ENCODE results near the gene ARL4C. TPM values are rescaled to one million over a fixed set of nuclear protein-coding genes. Genes with fewer than 3 reads are reported as not detected.

ARL4C gene
- total and polyA plus RNA-seq, 2 experiments from 2014 or later, result 5.8 to 9.9 TPM

DNA sequence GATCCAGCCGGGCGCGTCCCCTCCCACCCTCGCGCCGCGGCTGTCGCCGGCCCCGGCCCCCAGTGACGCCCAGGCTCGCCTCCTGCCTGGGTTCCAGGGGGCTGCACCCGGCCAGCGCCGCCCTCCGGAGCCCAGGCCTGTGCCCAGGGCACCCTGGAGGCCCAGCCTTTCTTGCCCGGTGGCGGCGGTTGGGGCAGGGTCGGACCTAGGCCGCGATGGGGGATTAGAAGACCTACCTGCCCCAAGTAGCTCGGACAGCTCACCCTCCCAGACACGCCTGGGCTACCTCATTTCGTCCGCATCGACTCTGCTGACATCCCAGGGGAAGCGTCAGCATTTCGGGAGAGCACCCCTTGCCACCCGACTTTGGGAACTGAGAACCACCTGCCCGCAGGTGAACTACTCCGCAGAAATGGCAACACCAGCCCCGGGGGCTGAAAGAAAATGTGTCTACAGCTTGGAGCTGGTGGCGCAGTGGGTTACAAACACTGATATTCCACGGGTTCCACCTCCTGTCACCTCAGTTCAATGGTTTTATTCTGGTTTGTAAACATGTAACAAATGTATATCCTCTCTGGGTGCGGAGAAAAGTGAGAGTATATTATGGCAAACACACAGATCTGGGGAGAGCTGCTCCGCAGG, 834 bp upstream of the ARL4C start (continued):
- TF ChIP-seq REST (IDR thresholded peaks at IDR 0.05; ENCODE audit: unreplicated experiment), result no peak
- no peak for TF ChIP-seq ZNF331 (CRISPR knock-in tag; IDR thresholded peaks at IDR 0.05; ENCODE audit: low read depth)
- no peak for TF ChIP-seq CTCF (conservative IDR thresholded peaks at IDR 0.05; ENCODE audit: low read depth in 2 of 2)
- no peak for TF ChIP-seq ETS1 (IDR thresholded peaks at IDR 0.05)
- TF ChIP-seq STAT1 (IDR thresholded peaks at IDR 0.05; ENCODE audit: unreplicated experiment), result no peak
- TF ChIP-seq EZH2phosphoT487 (IDR thresholded peaks at IDR 0.05; ENCODE audit: unreplicated experiment), result no peak

- peak overlapping the region; percentile 90 for H2AFZ ChIP-seq
- TF ChIP-seq CTCF (conservative IDR thresholded peaks at IDR 0.05; ENCODE audit: low read depth in 2 of 2) (peak in 1 of 2 experiments; percentile 28; a peak in 1 of 4 replicates), STAT1 (IDR thresholded peaks at IDR 0.05; ENCODE audit: unreplicated experiment) (no peak)
- Mint-ChIP-seq H3K4me3 (peak overlapping the region; percentile 87), H3K27ac (no peak overlapping the region; the same call in 1 of the 2 replicates), H3K27me3 (ENCODE audit: insufficient read depth, low read depth, poor library complexity) (peaks cover 18% of the 10 kb centered on the region), H3K9me3 (no peaks in the 10 kb centered on the region), H3K4me1 (peaks cover 24% of the 10 kb centered on the region), H3K36me3 (ENCODE audit: low read depth) (no peaks in the 10 kb centered on the region; the same call in 2 of the 3 replicates)
- no peaks in the 10 kb centered on the region for H3K9me2 ChIP-seq (ENCODE audit: insufficient read depth)
- peaks cover 37% of the 10 kb centered on the region for H3K79me2 ChIP-seq (replicated peaks; ENCODE audit: insufficient read depth)
- H3K4me1 ChIP-seq (ENCODE audit: insufficient read depth), result peaks cover 20% of the 10 kb centered on the region
- H3K27me3 ChIP-seq (ENCODE audit: insufficient read depth), result peaks cover 38% of the 10 kb centered on the region
- H3K36me3 ChIP-seq (ENCODE audit: insufficient read depth), result no peaks in the 10 kb centered on the region
- H3K4me3 ChIP-seq, result peak overlapping the region; percentile 93
- H3K27ac ChIP-seq (ENCODE audit: low read depth), result no peak overlapping the region
- ATAC-seq (peak; percentile 15), DNase-seq (ENCODE audit: low spot score) (peak; percentile 33)
- H3F3A ChIP-seq (replicated peaks; ENCODE audit: low read depth), result 0 out of 2 replicates have a peak, but pooled peaks cover 3% of the 10 kb centered on the region
- peak overlapping the region; percentile 99 for H3K4me2 ChIP-seq
- peaks cover 7% of the 10 kb centered on the region for H4K20me1 ChIP-seq (replicated peaks; ENCODE audit: insufficient read depth)
These were observed 636 bp downstream of the ARL4C start for GRCh38 chr2:234496055-234496834.

Data from GM23338 (cell line).